Thyroid gland (tissue), 4 donors: ENCODE results near the gene GDPD5.

ENCODE experiments used
- CTCF ChIP-seq, 6 experiments: fragments of 200-600 bp in 3 of 6; fragments of 450-650 bp in 3 of 6; sonication (generic) in 3 of 6; IDR thresholded peaks; one replicate each; pipeline ENCODE4 v1.5.1; 2016 to 2019; ENCODE audit warnings: antibody characterized with exemption in 6 of 6, mild to moderate bottlenecking in 2 of 6, inconsistent platforms in 1 of 6, moderate library complexity in 1 of 6
- POLR2A ChIP-seq, 2 donors: fragments of 450-650 bp; IDR thresholded peaks; one replicate each; pipeline ENCODE4 v1.6.1; 2017; ENCODE audit warnings: antibody characterized with exemption in 2 of 2, mild to moderate bottlenecking in 2 of 2, moderate library complexity in 1 of 2

- TF ChIP-seq CTCF (IDR thresholded peaks at IDR 0.05) (no peak), POLR2A (IDR thresholded peaks at IDR 0.05) (no peak)
Observed at GRCh38 chr11:75427181-75427580, 98.6 kb downstream of the GDPD5 start.
